Inflammatory macrophage treated with lipopolysaccharide for 4 hours (primary cell): ENCODE measurements around the gene CLCN4.

Source experiments
- DNase-seq: peaks from one replicate; pipeline ENCODE4 v3.0.0-alpha.2; 2020

CLCN4 gene

GRCh38 chrX:10168226-10168625 is 11.5 kb downstream of the CLCN4 start:
- DNase-seq = peak; percentile 82

GRCh38 chrX:10169175-10169574 is 12.4 kb downstream of the CLCN4 start:
- no peak for DNase-seq

- peak; percentile 79 for DNase-seq
Observed at GRCh38 chrX:10171249-10171648, 14.5 kb downstream of the CLCN4 start.

GRCh38 chrX:10172877-10173276 is 16.1 kb downstream of the CLCN4 start:
- DNase-seq = no peak

- no peak for DNase-seq
Observed at GRCh38 chrX:10173331-10173900, 16.6 kb downstream of the CLCN4 start.

GRCh38 chrX:10174051-10174450 is 17.3 kb downstream of the CLCN4 start:
- DNase-seq = no peak

GRCh38 chrX:10174810-10175209 is 18.0 kb downstream of the CLCN4 start:
- DNase-seq = no peak

GRCh38 chrX:10175319-10175871 is 18.6 kb downstream of the CLCN4 start:
- no peak for DNase-seq

GRCh38 chrX:10176121-10177003 is 19.6 kb downstream of the CLCN4 start:
- peak; percentile 57 for DNase-seq

GRCh38 chrX:10177004-10177396 is 20.2 kb downstream of the CLCN4 start:
- DNase-seq = no peak

- no peak for DNase-seq
Observed at GRCh38 chrX:10177601-10178000, 20.8 kb downstream of the CLCN4 start.

GRCh38 chrX:10178866-10179463 is 22.2 kb downstream of the CLCN4 start:
- no peak for DNase-seq

- no peak for DNase-seq
Observed at GRCh38 chrX:10183760-10184159, 27.0 kb downstream of the CLCN4 start.

- no peak for DNase-seq
Observed at GRCh38 chrX:10184411-10184810, 27.6 kb downstream of the CLCN4 start.

- no peak for DNase-seq
Observed at GRCh38 chrX:10186355-10186754, 29.6 kb downstream of the CLCN4 start.

- no peak for DNase-seq
Observed at GRCh38 chrX:10187421-10187820, 30.6 kb downstream of the CLCN4 start.

- peak; percentile 48 for DNase-seq
Observed at GRCh38 chrX:10189317-10190268, 32.8 kb downstream of the CLCN4 start.

GRCh38 chrX:10190367-10190766 is 33.6 kb downstream of the CLCN4 start:
- peak; percentile 79 for DNase-seq

GRCh38 chrX:10193587-10193986 is 36.8 kb downstream of the CLCN4 start:
- no peak for DNase-seq

- no peak for DNase-seq
Observed at GRCh38 chrX:10195425-10195824, 38.6 kb downstream of the CLCN4 start.

- DNase-seq = no peak
Observed at GRCh38 chrX:10195947-10196346, 39.2 kb downstream of the CLCN4 start.
